Neuronal stem cell (in vitro differentiated cells): ENCODE results near the gene PRPF38A.

ENCODE experiments used
- DNase-seq: peaks from one replicate; pipeline ENCODE4 v3.0.0-alpha.2; 2013; ENCODE audit warnings: low spot score
- H2AFZ ChIP-seq: one replicate; pipeline ENCODE4 v1.6.1; 2013; ENCODE audit warnings: mild to moderate bottlenecking, low read length, inconsistent platforms
- H2AK5ac ChIP-seq: 2 replicates; pipeline ENCODE4 v1.6.1; 2013; ENCODE audit warnings: low read depth, mild to moderate bottlenecking, inconsistent platforms, low read length, moderate library complexity, mixed read lengths
- H2BK120ac ChIP-seq: 2 replicates; pipeline ENCODE4 v1.6.1; 2013; ENCODE audit warnings: low read depth, mild to moderate bottlenecking, inconsistent platforms, low read length, moderate library complexity, mixed read lengths
- H2BK12ac ChIP-seq: one replicate; pipeline ENCODE4 v1.6.1; 2013; ENCODE audit warnings: low read length, inconsistent platforms
- H2BK15ac ChIP-seq: 2 replicates; pipeline ENCODE4 v1.6.1; 2013; ENCODE audit warnings: mild to moderate bottlenecking, low read length, inconsistent platforms, mixed read lengths
- H2BK5ac ChIP-seq: one replicate; pipeline ENCODE4 v1.6.1; 2013; ENCODE audit warnings: inconsistent platforms, mild to moderate bottlenecking, low read length, moderate library complexity
- H3K14ac ChIP-seq: one replicate; pipeline ENCODE4 v1.6.1; 2013; ENCODE audit warnings: low read length, inconsistent platforms
- H3K18ac ChIP-seq: 2 replicates; pipeline ENCODE4 v1.6.1; 2013; ENCODE audit warnings: low read length, inconsistent platforms
- H3K23ac ChIP-seq: 2 replicates; pipeline ENCODE4 v1.6.1; 2013; ENCODE audit warnings: low read depth, mild to moderate bottlenecking, mixed read lengths, low read length, inconsistent platforms; ENCODE audit not compliant: poor library complexity
- H3K27ac ChIP-seq: replicated peaks from 3 replicates; pipeline ENCODE4 v1.5.1; 2013; ENCODE audit warnings: low read length, inconsistent platforms
- H3K27me3 ChIP-seq, 3 experiments: 2 replicates each; pipeline ENCODE4 v1.6.1; 2013; ENCODE audit warnings: low read length in 3 of 3, mild to moderate bottlenecking in 2 of 3, inconsistent platforms in 1 of 3, low read depth in 1 of 3, mixed read lengths in 1 of 3, moderate library complexity in 1 of 3; ENCODE audit not compliant: control insufficient read depth in 3 of 3, insufficient read depth in 3 of 3
- H3K36me3 ChIP-seq, 2 donors: replicated peaks in 1 of 2; 2 replicates each; pipeline ENCODE4 v1.6.1; 2013; ENCODE audit warnings: low read length in 2 of 2; ENCODE audit not compliant: control insufficient read depth in 2 of 2, insufficient read depth in 2 of 2
- H3K4ac ChIP-seq: 2 replicates; pipeline ENCODE4 v1.6.1; 2013; ENCODE audit warnings: inconsistent platforms, mild to moderate bottlenecking, low read length, moderate library complexity
- H3K4me1 ChIP-seq, 2 donors: 1 replicate in 1 of 2; 2 replicates in 1 of 2; pipeline ENCODE4 v1.6.1; 2013; ENCODE audit warnings: low read length in 2 of 2, low read depth in 1 of 2; ENCODE audit not compliant: control insufficient read depth in 2 of 2, insufficient read depth in 1 of 2
- H3K4me2 ChIP-seq: one replicate; pipeline ENCODE4 v1.6.1; 2013; ENCODE audit warnings: mild to moderate bottlenecking, low read length, inconsistent platforms; ENCODE audit not compliant: insufficient read depth, poor library complexity, severe bottlenecking
- H3K4me3 ChIP-seq, 2 donors: 2 replicates each; pipeline ENCODE4 v1.5.1; 2013; ENCODE audit warnings: low read length in 2 of 2, mild to moderate bottlenecking in 2 of 2, inconsistent platforms in 1 of 2, moderate library complexity in 1 of 2
- H3K79me1 ChIP-seq: one replicate; pipeline ENCODE4 v1.6.1; 2013; ENCODE audit warnings: low read depth, mild to moderate bottlenecking, inconsistent platforms, low read length, moderate library complexity
- H3K9ac ChIP-seq: one replicate; pipeline ENCODE4 v1.6.1; 2013; ENCODE audit warnings: mild to moderate bottlenecking, low read depth, low read length, inconsistent platforms; ENCODE audit not compliant: poor library complexity
- H3K9me3 ChIP-seq, 2 donors: replicated peaks in 1 of 2; 2 replicates each; pipeline versions ENCODE3 to v1.6.1; 2013; ENCODE audit warnings: low read length in 2 of 2, mild to moderate bottlenecking in 2 of 2, inconsistent platforms in 1 of 2, low read depth in 1 of 2, mixed read lengths in 1 of 2, moderate library complexity in 1 of 2; ENCODE audit not compliant: control insufficient read depth in 2 of 2, insufficient read depth in 1 of 2
- H4K8ac ChIP-seq: one replicate; pipeline ENCODE4 v1.6.1; 2013; ENCODE audit warnings: low read depth, mild to moderate bottlenecking, inconsistent platforms, low read length, moderate library complexity
- H4K91ac ChIP-seq: one replicate; pipeline ENCODE4 v1.6.1; 2013; ENCODE audit warnings: low read length, low read depth, mild to moderate bottlenecking, inconsistent platforms; ENCODE audit not compliant: poor library complexity
- WGBS, 2 donors: extraction: QIAGEN DNeasy Blood & Tissue Kit; methylation state at CpG; one replicate each; pipeline ENCODE4 v1.1.7; 2013; ENCODE audit warnings: missing lambda C conversion rate in 2 of 2, mixed read lengths in 1 of 2; ENCODE audit not compliant: insufficient read length in 2 of 2, insufficient replicate concordance in 1 of 2; ENCODE audit errors: extremely low coverage in 2 of 2; 5-methylcytosine and 5-hydroxymethylcytosine counted together

PRPF38A gene

GRCh38 chr1:52356818-52357355 is 47.5 kb upstream of the PRPF38A start:
- H3K14ac ChIP-seq, result no peak overlapping the region
- DNase-seq, result no peak
- no peak overlapping the region for H2BK12ac ChIP-seq
- H3K36me3 ChIP-seq, result peaks cover 83 to 100% of the 10 kb centered on the region in 2 donors
- no peak overlapping the region for H3K4me2 ChIP-seq
- peaks cover 4% of the 10 kb centered on the region for H3K79me1 ChIP-seq
- no peak overlapping the region for H2BK15ac ChIP-seq
- no peaks in the 10 kb centered on the region for H3K9me3 ChIP-seq
- no peak overlapping the region for H2AK5ac ChIP-seq
- H3K27ac ChIP-seq, result no peak overlapping the region
- H2BK120ac ChIP-seq, result no peak overlapping the region
- H3K4ac ChIP-seq, result no peak overlapping the region
- H3K27me3 ChIP-seq, result no peaks in the 10 kb centered on the region
- no peak overlapping the region for H4K8ac ChIP-seq
- no peak overlapping the region for H3K23ac ChIP-seq
- H3K18ac ChIP-seq, result no peak overlapping the region
- H4K91ac ChIP-seq, result no peak overlapping the region
- no peak overlapping the region for H2AFZ ChIP-seq
- no peak overlapping the region for H2BK5ac ChIP-seq
- H3K4me3 ChIP-seq, result no peak overlapping the region
- no peaks in the 10 kb centered on the region for H3K4me1 ChIP-seq
- H3K9ac ChIP-seq, result no peak overlapping the region
- no CpG with 5 or more reads among the region's 8 CpGs for WGBS, 2 donors

GRCh38 chr1:52357397-52357796 is 47.0 kb upstream of the PRPF38A start:
- Histone ChIP-seq H4K8ac (no peak overlapping the region), H3K23ac (peak overlapping the region; percentile 14), H2BK5ac (no peak overlapping the region), H3K27me3 (no peaks in the 10 kb centered on the region), H3K4me1 (no peaks in the 10 kb centered on the region), H3K4ac (no peak overlapping the region), H2AFZ (no peak overlapping the region), H2BK15ac (no peak overlapping the region), H3K36me3 (peaks cover 88 to 100% of the 10 kb centered on the region in 2 donors), H3K14ac (no peak overlapping the region), H3K79me1 (peaks cover 4% of the 10 kb centered on the region), H3K4me2 (no peak overlapping the region), H2BK12ac (no peak overlapping the region), H3K9ac (no peak overlapping the region), H3K4me3 (no peak overlapping the region), H4K91ac (no peak overlapping the region), H3K27ac (no peak overlapping the region), H2AK5ac (no peak overlapping the region), H2BK120ac (no peak overlapping the region), H3K9me3 (no peaks in the 10 kb centered on the region), H3K18ac (no peak overlapping the region)
- WGBS, 2 donors, result no CpG with 5 or more reads among the region's 9 CpGs
- no peak for DNase-seq

DNA sequence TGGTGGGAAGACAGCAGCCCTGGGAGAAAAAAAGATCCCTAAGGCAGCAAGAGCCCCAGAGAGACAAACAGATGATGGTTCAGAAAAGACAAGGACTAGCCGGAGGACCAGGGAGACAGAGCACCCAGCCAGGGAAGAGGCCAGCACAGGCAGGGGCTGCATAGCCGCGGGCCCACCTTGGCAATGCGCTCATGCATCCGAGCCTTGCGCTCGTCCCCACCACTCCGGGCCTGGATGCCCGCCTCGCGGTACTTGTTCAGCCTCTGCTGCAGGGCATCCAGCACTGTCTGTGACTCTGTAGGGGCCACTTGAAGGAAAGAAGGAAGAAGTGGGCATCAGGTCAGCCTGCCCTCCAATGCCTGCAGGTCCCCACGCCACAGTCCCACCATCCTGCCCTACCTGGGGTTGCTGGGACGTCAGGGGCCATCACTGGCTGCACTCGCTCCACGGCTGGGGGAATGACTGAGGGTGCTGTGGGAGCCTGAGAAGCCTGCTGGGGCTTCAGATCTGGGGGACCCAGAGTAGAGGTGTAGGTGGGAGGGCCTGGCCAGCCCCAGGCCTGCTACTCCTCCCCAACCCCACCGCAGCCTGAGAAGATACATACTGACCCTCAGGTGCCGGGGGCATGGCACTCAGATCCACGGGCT is 45.4 kb upstream of the PRPF38A start:
- Histone ChIP-seq H4K8ac (no peak overlapping the region), H3K36me3 (peaks cover 83 to 97% of the 10 kb centered on the region in 2 donors), H3K23ac (no peak overlapping the region), H3K9ac (no peak overlapping the region), H3K9me3 (no peaks in the 10 kb centered on the region), H2BK15ac (no peak overlapping the region), H2BK120ac (no peak overlapping the region), H3K14ac (no peak overlapping the region), H2BK12ac (peak overlapping the region; percentile 73), H2AK5ac (no peak overlapping the region), H2BK5ac (no peak overlapping the region), H3K27ac (no peak overlapping the region), H3K4me3 (no peak overlapping the region), H2AFZ (no peak overlapping the region), H3K18ac (no peak overlapping the region), H3K4ac (peak overlapping the region; percentile 37), H3K4me1 (no peaks in the 10 kb centered on the region), H3K27me3 (no peaks in the 10 kb centered on the region), H3K79me1 (peaks cover 4% of the 10 kb centered on the region), H4K91ac (no peak overlapping the region), H3K4me2 (no peak overlapping the region)
- no peak for DNase-seq
- WGBS, 2 donors, result no CpG with 5 or more reads among the region's 18 CpGs

GRCh38 chr1:52359676-52360594 is 44.5 kb upstream of the PRPF38A start:
- Histone ChIP-seq H3K4ac (no peak overlapping the region), H3K4me2 (no peak overlapping the region), H3K14ac (peak overlapping the region; percentile 10), H3K23ac (peak overlapping the region; percentile 35), H4K8ac (no peak overlapping the region), H4K91ac (no peak overlapping the region), H3K27ac (no peak overlapping the region), H2BK15ac (no peak overlapping the region), H3K9me3 (no peaks in the 10 kb centered on the region), H3K36me3 (peaks cover 74 to 94% of the 10 kb centered on the region in 2 donors), H3K4me3 (no peak overlapping the region), H3K27me3 (no peaks in the 10 kb centered on the region), H2AK5ac (no peak overlapping the region), H2BK5ac (no peak overlapping the region), H3K18ac (no peak overlapping the region), H2BK12ac (no peak overlapping the region), H3K4me1 (peaks cover 1 to 5% of the 10 kb centered on the region in 2 donors), H3K79me1 (peaks cover 7% of the 10 kb centered on the region), H2AFZ (no peak overlapping the region), H3K9ac (no peak overlapping the region), H2BK120ac (no peak overlapping the region)
- DNase-seq, result no peak
- WGBS, 2 donors, result no CpG with 5 or more reads among the region's 24 CpGs
